GM21786 (cell line): ENCODE data around the gene ATN1.

Experiments
- ATAC-seq: cut with Tn5 transposase; IDR thresholded peaks from one replicate; pipeline ENCODE4 v1.9.1; 2021; ENCODE audit not compliant: unreplicated experiment

The ATN1 gene

GRCh38 chr12:6925239-6925539, 2.6 kb upstream of the ATN1 start:
- no peak for ATAC-seq

- ATAC-seq = no peak
Measured at GRCh38 chr12:6925540-6926279, 2.0 kb upstream of the ATN1 start.

GRCh38 chr12:6928022-6928702, 403 bp downstream of the ATN1 start:
- ATAC-seq = no peak

- ATAC-seq = no peak
Measured at GRCh38 chr12:6928703-6929407, 1.1 kb downstream of the ATN1 start.

GRCh38 chr12:6929466-6930452, 2.0 kb downstream of the ATN1 start:
- no peak for ATAC-seq

- ATAC-seq = no peak
Measured at GRCh38 chr12:6932766-6933165, 5.0 kb downstream of the ATN1 start.

GRCh38 chr12:6934110-6934509, 6.4 kb downstream of the ATN1 start:
- ATAC-seq = no peak

GRCh38 chr12:6935371-6936193, 7.8 kb downstream of the ATN1 start:
- ATAC-seq = no peak

- ATAC-seq = no peak
Measured at GRCh38 chr12:6936194-6936635, 8.5 kb downstream of the ATN1 start.

- ATAC-seq = no peak
Measured at GRCh38 chr12:6936636-6937480, 9.1 kb downstream of the ATN1 start.

- ATAC-seq = peak; percentile 90
Measured at GRCh38 chr12:6937481-6938352, 10.0 kb downstream of the ATN1 start.

GRCh38 chr12:6938353-6939190, 10.8 kb downstream of the ATN1 start:
- ATAC-seq = no peak

- ATAC-seq = no peak
Measured at GRCh38 chr12:6939191-6939540, 11.4 kb downstream of the ATN1 start.

GRCh38 chr12:6941267-6941666, 13.5 kb downstream of the ATN1 start:
- ATAC-seq = no peak

- no peak for ATAC-seq
Measured at GRCh38 chr12:6941782-6942181, 14.0 kb downstream of the ATN1 start.

- no peak for ATAC-seq
Measured at GRCh38 chr12:6942331-6942665, 14.5 kb downstream of the ATN1 start.

GRCh38 chr12:6943389-6943721, 15.6 kb downstream of the ATN1 start:
- peak; percentile 25 for ATAC-seq
